Medulla oblongata (tissue), 1 donor: Measurements from ENCODE around the gene RILP.

ENCODE experiments used
- DNase-seq: peaks from one replicate; pipeline ENCODE4 v3.0.0-alpha.2; 2015; ENCODE audit errors: extremely low spot score

Gene RILP

GRCh38 chr17:1604831-1605528, 44.7 kb downstream of the RILP start:
- DNase-seq, result no peak

GRCh38 chr17:1601571-1601970, 48.1 kb downstream of the RILP start:
- no peak for DNase-seq

- no peak for DNase-seq
These were observed 51.1 kb downstream of the RILP start for GRCh38 chr17:1598399-1599095.

GRCh38 chr17:1597861-1598342, 51.8 kb downstream of the RILP start:
- DNase-seq, result no peak
